ENCODE results near the gene MTFP1. TPM values are rescaled to one million over a fixed set of nuclear protein-coding genes. Genes with fewer than 3 reads are reported as not detected.

Gene MTFP1
- polyA plus RNA-seq (2012; ENCODE audit: low read depth, missing spikeins): 60.6 TPM

DNA sequence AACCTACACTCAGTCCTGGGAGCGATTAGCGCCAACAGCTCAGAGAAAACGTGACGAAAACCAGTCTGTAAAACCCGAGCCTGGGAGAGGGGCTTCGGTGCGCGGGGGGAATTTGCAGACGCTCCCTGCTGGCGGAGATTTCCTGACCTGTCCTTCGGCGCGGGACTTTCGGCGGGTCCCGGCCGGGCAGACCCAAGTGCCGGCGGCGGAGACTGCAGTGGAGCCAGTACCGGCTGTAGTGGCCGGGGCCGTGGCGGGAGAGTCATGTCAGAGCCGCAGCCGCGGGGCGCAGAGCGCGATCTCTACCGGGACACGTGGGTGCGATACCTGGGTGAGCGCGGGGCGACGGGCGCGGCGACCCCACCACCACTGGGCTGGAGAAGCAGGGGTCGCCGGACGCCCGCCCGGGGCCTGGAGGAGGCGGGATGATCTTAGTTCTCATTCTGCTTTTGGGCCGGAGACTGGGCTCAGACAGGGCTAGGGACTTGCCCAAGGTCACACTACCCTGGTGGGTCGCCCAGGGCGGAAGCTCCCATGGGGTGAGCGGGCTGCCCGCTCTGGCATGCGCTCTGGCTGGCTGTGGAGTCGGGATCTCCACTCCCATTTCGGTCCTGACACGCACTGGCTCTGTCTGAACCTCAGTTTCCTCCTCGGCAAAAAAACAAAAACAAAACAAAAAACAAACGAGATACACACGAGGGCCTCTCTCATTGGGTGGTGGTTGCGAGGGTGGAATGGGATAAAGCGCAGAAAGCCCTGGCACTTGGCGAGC lies at the start of gene MTFP1:
MTFP1 (plus strand) TSS at position 153 of the 772 bp plus-strand sequence; CDS start at position 265, 112 bp downstream.
- no peak for FAIRE-seq
- peak; percentile 56 for DNase-seq (ENCODE audit: insufficient read length, low spot score)
- TF ChIP-seq POLR2A (IDR thresholded peaks at IDR 0.05; ENCODE audit: low read depth, low read length): no peak
- no peak for TF ChIP-seq PAX5 (IDR thresholded peaks at IDR 0.05; ENCODE audit: insufficient read depth, low read length, severe bottlenecking)
- TF ChIP-seq TAF1 (IDR thresholded peaks at IDR 0.05; ENCODE audit: low read depth, low read length): 0 out of 2 replicates have a peak, but pooled peaks have one; percentile 11
- no peak for TF ChIP-seq SPI1 (IDR thresholded peaks at IDR 0.05; ENCODE audit: low read depth, low read length)
- TF ChIP-seq POLR2AphosphoS5 (IDR thresholded peaks at IDR 0.05; ENCODE audit: low read depth, low read length): no peak
- TF ChIP-seq POU2F2 (IDR thresholded peaks at IDR 0.05; ENCODE audit: low read depth, low read length): 0 out of 2 replicates have a peak, but pooled peaks have one; percentile 17

DNA sequence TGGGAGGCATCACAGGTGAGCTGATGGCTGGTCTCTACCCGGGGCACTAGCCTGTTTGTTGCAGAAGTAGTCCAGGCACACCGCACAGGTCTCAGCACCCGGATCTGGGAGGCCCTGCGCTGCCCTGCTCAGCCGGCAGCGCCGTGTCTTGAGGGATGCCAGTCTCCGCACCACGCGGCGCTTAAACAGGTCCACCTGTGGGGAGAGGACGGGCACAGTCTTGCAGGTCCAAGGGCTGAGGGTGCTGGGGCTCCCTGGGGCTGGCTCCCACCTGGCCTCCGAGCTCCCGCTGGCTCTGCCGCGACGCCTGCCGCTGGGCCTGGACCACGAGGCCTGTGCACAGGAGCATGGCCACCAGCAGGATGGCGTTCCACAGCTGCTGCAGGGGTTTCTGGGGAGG lies 45.6 kb upstream of the MTFP1 start:
- DNase-seq (ENCODE audit: insufficient read length, low spot score) (no peak), FAIRE-seq (no peak)
- TF ChIP-seq POLR2A (IDR thresholded peaks at IDR 0.05; ENCODE audit: low read depth, low read length) (no peak), PAX5 (IDR thresholded peaks at IDR 0.05; ENCODE audit: insufficient read depth, low read length, severe bottlenecking) (no peak), POLR2AphosphoS5 (IDR thresholded peaks at IDR 0.05; ENCODE audit: low read depth, low read length) (no peak), TAF1 (IDR thresholded peaks at IDR 0.05; ENCODE audit: low read depth, low read length) (no peak), POU2F2 (IDR thresholded peaks at IDR 0.05; ENCODE audit: low read depth, low read length) (no peak), SPI1 (IDR thresholded peaks at IDR 0.05; ENCODE audit: low read depth, low read length) (no peak)

- DNase-seq (ENCODE audit: insufficient read length, low spot score): no peak
- FAIRE-seq: no peak
- no peak for TF ChIP-seq POLR2A (IDR thresholded peaks at IDR 0.05; ENCODE audit: low read depth, low read length)
- TF ChIP-seq TAF1 (IDR thresholded peaks at IDR 0.05; ENCODE audit: low read depth, low read length): no peak
- TF ChIP-seq PAX5 (IDR thresholded peaks at IDR 0.05; ENCODE audit: insufficient read depth, low read length, severe bottlenecking): no peak
- no peak for TF ChIP-seq SPI1 (IDR thresholded peaks at IDR 0.05; ENCODE audit: low read depth, low read length)
- no peak for TF ChIP-seq POLR2AphosphoS5 (IDR thresholded peaks at IDR 0.05; ENCODE audit: low read depth, low read length)
- TF ChIP-seq POU2F2 (IDR thresholded peaks at IDR 0.05; ENCODE audit: low read depth, low read length): no peak
Measured at GRCh38 chr22:30381264-30381663, 44.3 kb upstream of the MTFP1 start.

DNA sequence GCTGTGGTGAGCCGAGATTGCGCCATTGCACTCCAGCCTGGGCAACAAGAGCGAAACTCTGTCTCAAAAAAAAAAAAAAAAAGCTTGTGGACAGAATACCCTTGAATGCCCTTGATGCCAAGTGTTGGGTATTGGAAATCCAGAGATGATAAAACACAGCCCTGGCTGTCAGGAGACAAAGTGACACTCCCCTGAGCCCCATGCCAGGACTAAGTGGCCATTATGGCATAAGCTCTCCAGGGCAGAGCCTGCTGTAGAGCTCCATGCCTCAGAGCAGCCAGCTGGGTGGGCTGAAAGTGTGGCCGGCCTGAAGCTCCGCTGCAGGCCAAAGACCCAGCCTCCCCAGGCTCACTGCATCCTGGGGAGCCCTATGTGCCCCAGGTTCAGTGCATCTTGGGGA lies 43.2 kb upstream of the MTFP1 start:
- TF ChIP-seq TAF1 (IDR thresholded peaks at IDR 0.05; ENCODE audit: low read depth, low read length) (no peak), POU2F2 (IDR thresholded peaks at IDR 0.05; ENCODE audit: low read depth, low read length) (no peak), POLR2AphosphoS5 (IDR thresholded peaks at IDR 0.05; ENCODE audit: low read depth, low read length) (no peak), PAX5 (IDR thresholded peaks at IDR 0.05; ENCODE audit: insufficient read depth, low read length, severe bottlenecking) (no peak), SPI1 (IDR thresholded peaks at IDR 0.05; ENCODE audit: low read depth, low read length) (no peak), POLR2A (IDR thresholded peaks at IDR 0.05; ENCODE audit: low read depth, low read length) (no peak)
- no peak for FAIRE-seq
- no peak for DNase-seq (ENCODE audit: insufficient read length, low spot score)

DNA sequence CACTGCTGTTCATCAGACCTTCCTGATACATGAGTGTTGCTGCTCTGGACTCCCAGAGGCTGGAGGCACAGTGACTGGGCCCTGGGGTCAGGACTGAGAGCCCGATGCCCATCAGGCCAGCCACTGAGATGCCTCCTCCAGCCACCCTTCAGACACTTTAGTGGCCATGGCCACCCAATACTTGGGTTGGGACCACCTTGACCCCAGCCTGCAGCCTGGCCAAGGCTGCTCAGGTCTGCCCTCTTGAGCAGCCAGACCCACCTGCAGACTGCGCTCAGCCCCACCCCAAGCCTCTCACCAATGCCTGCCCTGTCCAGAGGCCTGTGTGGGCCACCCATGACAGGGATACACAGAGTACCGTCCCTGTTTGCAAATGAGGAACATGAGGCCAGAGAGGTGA lies 42.5 kb upstream of the MTFP1 start:
- no peak for DNase-seq (ENCODE audit: insufficient read length, low spot score)
- no peak for FAIRE-seq
- TF ChIP-seq SPI1 (IDR thresholded peaks at IDR 0.05; ENCODE audit: low read depth, low read length) (no peak), POU2F2 (IDR thresholded peaks at IDR 0.05; ENCODE audit: low read depth, low read length) (no peak), POLR2AphosphoS5 (IDR thresholded peaks at IDR 0.05; ENCODE audit: low read depth, low read length) (no peak), PAX5 (IDR thresholded peaks at IDR 0.05; ENCODE audit: insufficient read depth, low read length, severe bottlenecking) (no peak), TAF1 (IDR thresholded peaks at IDR 0.05; ENCODE audit: low read depth, low read length) (no peak), POLR2A (IDR thresholded peaks at IDR 0.05; ENCODE audit: low read depth, low read length) (no peak)

DNA sequence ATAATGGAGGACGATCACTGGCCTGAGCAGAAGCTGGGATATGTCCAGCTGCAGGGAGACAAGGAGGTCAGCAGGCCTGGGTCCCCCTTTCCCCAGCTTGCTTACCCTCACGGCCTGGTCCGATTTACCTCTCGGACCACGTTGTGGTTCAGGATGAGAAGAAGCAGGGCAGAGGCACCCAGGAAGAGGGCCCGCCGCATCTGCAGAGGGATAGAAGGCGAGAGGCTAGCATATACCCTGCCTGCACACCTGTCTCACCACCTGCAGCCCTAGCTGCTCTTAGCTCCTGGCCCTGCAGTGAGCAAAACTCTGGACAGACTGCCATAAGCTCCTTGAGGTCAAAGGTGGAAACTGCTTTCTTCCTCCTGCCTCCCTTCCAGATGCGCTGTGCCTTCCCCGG lies 39.6 kb upstream of the MTFP1 start:
- DNase-seq (ENCODE audit: insufficient read length, low spot score): no peak
- TF ChIP-seq TAF1 (IDR thresholded peaks at IDR 0.05; ENCODE audit: low read depth, low read length) (no peak), POLR2AphosphoS5 (IDR thresholded peaks at IDR 0.05; ENCODE audit: low read depth, low read length) (no peak), POU2F2 (IDR thresholded peaks at IDR 0.05; ENCODE audit: low read depth, low read length) (no peak), POLR2A (IDR thresholded peaks at IDR 0.05; ENCODE audit: low read depth, low read length) (no peak), SPI1 (IDR thresholded peaks at IDR 0.05; ENCODE audit: low read depth, low read length) (no peak), PAX5 (IDR thresholded peaks at IDR 0.05; ENCODE audit: insufficient read depth, low read length, severe bottlenecking) (no peak)
- no peak for FAIRE-seq

GRCh38 chr22:30386608-30386959 lies 39.0 kb upstream of the MTFP1 start:
- TF ChIP-seq POU2F2 (IDR thresholded peaks at IDR 0.05; ENCODE audit: low read depth, low read length) (no peak), TAF1 (IDR thresholded peaks at IDR 0.05; ENCODE audit: low read depth, low read length) (no peak), SPI1 (IDR thresholded peaks at IDR 0.05; ENCODE audit: low read depth, low read length) (no peak), POLR2A (IDR thresholded peaks at IDR 0.05; ENCODE audit: low read depth, low read length) (no peak), PAX5 (IDR thresholded peaks at IDR 0.05; ENCODE audit: insufficient read depth, low read length, severe bottlenecking) (no peak), POLR2AphosphoS5 (IDR thresholded peaks at IDR 0.05; ENCODE audit: low read depth, low read length) (no peak)
- FAIRE-seq (no peak), DNase-seq (ENCODE audit: insufficient read length, low spot score) (no peak)

GRCh38 chr22:30386960-30387827 lies 38.4 kb upstream of the MTFP1 start, which contains the start of gene RNF215:
Gene RNF215 (minus strand): TSS chr22:30387411. CDS start chr22:30387313, 98 bp downstream.
- TF ChIP-seq POLR2AphosphoS5 (IDR thresholded peaks at IDR 0.05; ENCODE audit: low read depth, low read length): no peak
- no peak for TF ChIP-seq TAF1 (IDR thresholded peaks at IDR 0.05; ENCODE audit: low read depth, low read length)
- TF ChIP-seq PAX5 (IDR thresholded peaks at IDR 0.05; ENCODE audit: insufficient read depth, low read length, severe bottlenecking): no peak
- TF ChIP-seq SPI1 (IDR thresholded peaks at IDR 0.05; ENCODE audit: low read depth, low read length): no peak
- no peak for TF ChIP-seq POU2F2 (IDR thresholded peaks at IDR 0.05; ENCODE audit: low read depth, low read length)
- TF ChIP-seq POLR2A (IDR thresholded peaks at IDR 0.05; ENCODE audit: low read depth, low read length): no peak
- FAIRE-seq (peak; percentile 93), DNase-seq (ENCODE audit: insufficient read length, low spot score) (peak; percentile 96)
